HCEC 1CT (cell line): ENCODE data around the gene SEPTIN7.
A peak's percentile ranks its signal among the peaks of the same experiment; 100 is the strongest.

Source experiments
- DNase-seq: peaks from one replicate; pipeline ENCODE4 v3.0.0-alpha.2; 2017

Gene SEPTIN7

DNA sequence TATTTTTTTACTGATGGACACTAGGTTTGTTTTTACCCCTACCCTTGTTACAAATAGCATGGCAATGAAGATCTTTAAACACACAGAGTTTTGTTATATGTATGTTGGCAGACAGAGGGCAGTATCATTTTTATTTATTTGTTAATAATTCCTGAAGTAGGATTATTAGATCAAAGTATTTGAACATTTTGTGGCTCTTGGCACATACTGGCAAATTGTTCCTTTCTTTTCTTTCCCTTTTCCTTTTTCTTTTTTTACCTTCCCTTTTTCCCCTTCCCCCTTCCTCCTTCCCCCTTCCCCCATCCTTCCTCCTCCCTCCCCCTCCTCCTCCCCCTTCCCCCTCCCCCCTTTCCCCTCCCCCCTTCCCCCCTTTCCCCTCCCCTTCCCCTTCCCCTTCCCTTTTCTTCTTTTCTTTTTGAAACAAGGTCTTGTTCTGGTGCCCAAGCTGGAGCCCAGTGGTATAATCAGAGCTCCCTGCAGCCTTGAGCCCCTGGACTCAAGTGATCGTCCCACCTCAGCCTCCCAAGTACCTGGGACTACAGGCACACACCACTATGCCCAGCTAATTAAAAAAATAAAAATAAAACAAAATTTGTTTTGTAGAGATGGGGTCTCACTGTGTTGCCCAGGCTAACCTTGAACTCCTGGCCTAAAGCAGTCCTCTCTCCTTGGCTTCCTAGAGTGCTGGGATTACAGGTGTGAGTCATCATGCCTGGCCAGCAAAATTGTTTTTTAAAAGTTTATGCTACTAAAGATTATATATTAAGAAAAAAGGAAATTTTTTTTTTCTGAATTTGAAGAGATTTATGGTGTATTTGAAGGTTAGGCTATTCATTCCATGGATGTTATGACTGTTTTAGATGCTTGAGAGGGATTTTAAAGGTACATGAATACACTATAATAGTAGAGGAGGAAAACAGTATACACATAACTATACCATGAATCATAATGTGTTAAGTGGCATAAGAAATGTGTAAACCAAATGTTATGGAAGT lies 39.3 kb downstream of the SEPTIN7 start:
- DNase-seq: peak; percentile 85

DNA sequence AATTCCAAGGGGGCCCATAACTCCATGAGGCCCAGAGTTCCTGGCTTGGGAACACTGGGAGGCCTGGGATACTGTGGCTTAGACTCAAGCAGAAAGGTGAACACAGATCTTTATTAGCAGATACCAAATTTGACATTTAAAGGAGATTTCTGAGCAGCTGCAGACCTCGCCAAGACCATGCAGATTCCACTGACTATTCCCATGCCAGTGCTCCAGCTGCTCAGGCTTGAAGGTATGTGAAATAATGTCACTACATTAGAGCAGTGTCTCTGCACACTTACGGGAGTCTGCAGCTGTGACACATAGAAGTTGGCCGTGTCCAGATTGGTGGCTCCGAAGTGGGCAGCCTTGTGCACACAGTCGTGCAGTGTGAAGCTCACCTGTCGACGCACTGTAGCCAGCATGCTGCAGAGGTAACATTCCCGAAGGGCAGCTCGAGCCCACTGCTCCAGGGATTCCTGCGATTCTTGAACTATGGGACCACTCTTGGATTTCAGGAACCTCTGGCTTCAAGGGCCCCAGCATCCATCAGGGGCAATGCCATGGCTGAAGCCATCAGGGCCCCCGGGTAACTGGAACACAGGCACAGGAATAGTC lies 46.1 kb downstream of the SEPTIN7 start:
- no peak for DNase-seq

DNA sequence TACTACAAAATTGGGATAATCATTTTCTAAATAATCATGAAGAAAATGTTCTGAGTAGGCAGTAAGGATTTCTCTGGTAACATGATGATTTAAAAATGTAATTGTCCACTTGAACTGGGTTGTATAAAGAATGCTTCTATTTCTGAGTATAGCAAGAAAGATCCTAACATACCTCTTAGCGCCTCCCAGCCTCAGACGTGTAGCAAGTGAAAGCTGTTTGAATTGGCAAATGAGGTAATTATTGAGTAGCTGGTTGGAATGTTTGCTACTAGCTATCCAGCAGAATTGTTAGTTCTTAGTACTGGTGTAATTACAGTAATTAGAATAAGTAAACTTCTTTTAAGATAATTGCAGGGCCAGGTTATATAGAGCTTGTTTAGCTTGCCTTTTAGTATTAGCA lies 47.9 kb downstream of the SEPTIN7 start:
- no peak for DNase-seq

DNA sequence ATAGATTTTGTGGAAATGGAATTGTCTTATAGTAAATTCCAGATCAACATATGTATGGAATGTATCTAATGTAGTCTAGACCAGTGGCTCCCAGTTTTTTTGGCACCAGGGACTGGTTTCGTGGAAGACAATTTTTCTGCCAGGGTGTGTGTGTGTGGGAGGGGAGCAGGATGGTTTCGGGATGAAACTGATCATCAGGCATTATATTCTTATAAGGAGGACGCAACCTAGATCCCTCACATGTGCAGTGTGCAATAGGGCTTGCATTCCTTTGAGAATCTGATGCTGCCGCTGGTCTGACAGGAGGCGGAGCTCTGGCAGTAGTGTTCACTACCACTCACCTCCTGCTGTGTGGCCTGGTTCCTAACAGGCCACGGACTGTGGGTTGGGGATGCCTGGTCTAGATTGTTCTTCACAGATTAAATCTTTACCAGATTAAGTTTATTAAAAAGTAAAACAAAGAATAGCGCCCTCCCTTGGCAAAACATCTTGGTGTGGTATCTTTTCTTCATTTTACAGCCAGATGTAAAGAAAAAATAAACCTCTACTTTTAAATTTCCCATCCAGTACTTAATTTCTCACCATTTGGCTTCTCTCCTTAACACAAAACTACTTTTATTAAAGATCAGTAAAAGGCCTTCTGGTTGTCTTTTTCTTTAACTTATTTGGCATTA lies 48.4 kb downstream of the SEPTIN7 start:
- no peak for DNase-seq

DNA sequence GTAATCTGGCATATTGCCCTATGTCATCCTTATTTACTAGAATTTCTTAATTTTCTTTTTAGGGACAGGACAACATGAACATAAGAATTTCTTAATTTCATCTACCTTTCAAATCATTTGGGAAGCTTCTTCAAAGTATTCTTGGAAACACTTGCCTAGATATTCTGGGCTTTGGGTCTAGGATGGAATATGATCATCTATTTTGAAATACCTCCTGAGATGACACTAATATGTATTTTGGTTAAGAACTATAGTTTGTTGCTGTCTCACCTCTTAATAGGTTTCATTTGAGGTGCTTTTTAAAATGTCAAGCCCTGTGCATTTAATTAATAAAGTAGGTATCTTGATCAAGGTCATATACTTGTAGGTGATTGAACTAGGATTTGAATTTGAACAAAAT lies 49.1 kb downstream of the SEPTIN7 start:
- no peak for DNase-seq
